ENCODE measurements around the gene NYNRIN. TPM values are rescaled to one million over a fixed set of nuclear protein-coding genes. Genes with fewer than 3 reads are reported as not detected.

NYNRIN gene
- total RNA-seq, 1 experiment from 2014 or later = 0.27 TPM

- POLR2A ChIA-PET = no interaction called here
- H3K27me3 ChIP-seq (ENCODE audit: insufficient read depth, low read length) = no peaks in the 10 kb centered on the region
- no peaks in the 10 kb centered on the region for H3K79me2 ChIP-seq (ENCODE audit: insufficient read depth, low read length)
- no peaks in the 10 kb centered on the region for H3K36me3 ChIP-seq (ENCODE audit: control insufficient read depth in 1 of 2, insufficient read depth in 2 of 2, low read length in 2 of 2)
- intact Hi-C loops (cut with micrococcal nuclease) = no loop called here
- H3K4me3 ChIP-seq (replicated peaks in 1 of 2; ENCODE audit: low read depth in 1 of 2, low read length in 2 of 2) = no peak overlapping the region
- H3K4me1 ChIP-seq (ENCODE audit: control insufficient read depth in 1 of 2, insufficient read depth in 2 of 2, low read length in 2 of 2) = peaks cover 0 to 6% of the 10 kb centered on the region in 2 experiments; a peak in 1 of 4 replicates
- H3K9ac ChIP-seq (ENCODE audit: low read length) = no peak overlapping the region
- H4K20me1 ChIP-seq (ENCODE audit: insufficient read depth) = no peaks in the 10 kb centered on the region
- RAD21 ChIA-PET (ENCODE audit: low non-redundant PET in 1 of 2, low total read pairs in 2 of 2, uncharacterized antibody in 2 of 2, unreplicated experiment in 2 of 2) = no interaction called here
- DNase-seq (ENCODE audit: low read depth, low spot score) (no peak), ATAC-seq (no peak)
- H3K9me2 ChIP-seq (ENCODE audit: insufficient read depth) = no peaks in the 10 kb centered on the region
- no TSS peak for BruUV-seq (replicated peaks)
- CTCF ChIA-PET = no interaction called here
- no peak overlapping the region for H3K27ac ChIP-seq (ENCODE audit: low read depth, low read length)
- no peak overlapping the region for H3K4me2 ChIP-seq (ENCODE audit: low read length)
- no peaks in the 10 kb centered on the region for H3K9me3 ChIP-seq (ENCODE audit: control insufficient read depth in 1 of 2, insufficient read depth in 1 of 2, low read depth in 1 of 2, low read length in 2 of 2)
- no peak for TF ChIP-seq ELF1 (IDR thresholded peaks at IDR 0.05; ENCODE audit: borderline replicate concordance, low read depth)
- TF ChIP-seq ATF3 (IDR thresholded peaks at IDR 0.05) = no peak
- TF ChIP-seq EZH2phosphoT487 (IDR thresholded peaks at IDR 0.05; ENCODE audit: borderline replicate concordance) = no peak
- no peak for TF ChIP-seq CBX3 (IDR thresholded peaks at IDR 0.05; ENCODE audit: low read depth)
- TF ChIP-seq EZH2 (IDR thresholded peaks at IDR 0.05) = no peak
- TF ChIP-seq POLR2AphosphoS5 (IDR thresholded peaks at IDR 0.05; ENCODE audit: low read depth, low read length) = no peak
- TF ChIP-seq, protein P1, sequence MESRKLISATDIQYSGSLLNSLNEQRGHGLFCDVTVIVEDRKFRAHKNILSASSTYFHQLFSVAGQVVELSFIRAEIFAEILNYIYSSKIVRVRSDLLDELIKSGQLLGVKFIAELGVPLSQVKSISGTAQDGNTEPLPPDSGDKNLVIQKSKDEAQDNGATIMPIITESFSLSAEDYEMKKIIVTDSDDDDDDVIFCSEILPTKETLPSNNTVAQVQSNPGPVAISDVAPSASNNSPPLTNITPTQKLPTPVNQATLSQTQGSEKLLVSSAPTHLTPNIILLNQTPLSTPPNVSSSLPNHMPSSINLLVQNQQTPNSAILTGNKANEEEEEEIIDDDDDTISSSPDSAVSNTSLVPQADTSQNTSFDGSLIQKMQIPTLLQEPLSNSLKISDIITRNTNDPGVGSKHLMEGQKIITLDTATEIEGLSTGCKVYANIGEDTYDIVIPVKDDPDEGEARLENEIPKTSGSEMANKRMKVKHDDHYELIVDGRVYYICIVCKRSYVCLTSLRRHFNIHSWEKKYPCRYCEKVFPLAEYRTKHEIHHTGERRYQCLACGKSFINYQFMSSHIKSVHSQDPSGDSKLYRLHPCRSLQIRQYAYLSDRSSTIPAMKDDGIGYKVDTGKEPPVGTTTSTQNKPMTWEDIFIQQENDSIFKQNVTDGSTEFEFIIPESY (IDR thresholded peaks at IDR 0.05; ENCODE audit: extremely low read depth, insufficient replicate concordance, low read length) = no peak
- TF ChIP-seq SIN3A (IDR thresholded peaks at IDR 0.05; ENCODE audit: low read depth) = no peak
- TF ChIP-seq MAX (IDR thresholded peaks at IDR 0.05) = no peak
- no peak for TF ChIP-seq CEBPB (IDR thresholded peaks at IDR 0.05; ENCODE audit: low read depth)
- TF ChIP-seq JUND (IDR thresholded peaks at IDR 0.05) = no peak
- no peak for TF ChIP-seq ZFX (IDR thresholded peaks at IDR 0.05)
- TF ChIP-seq, protein P2, sequence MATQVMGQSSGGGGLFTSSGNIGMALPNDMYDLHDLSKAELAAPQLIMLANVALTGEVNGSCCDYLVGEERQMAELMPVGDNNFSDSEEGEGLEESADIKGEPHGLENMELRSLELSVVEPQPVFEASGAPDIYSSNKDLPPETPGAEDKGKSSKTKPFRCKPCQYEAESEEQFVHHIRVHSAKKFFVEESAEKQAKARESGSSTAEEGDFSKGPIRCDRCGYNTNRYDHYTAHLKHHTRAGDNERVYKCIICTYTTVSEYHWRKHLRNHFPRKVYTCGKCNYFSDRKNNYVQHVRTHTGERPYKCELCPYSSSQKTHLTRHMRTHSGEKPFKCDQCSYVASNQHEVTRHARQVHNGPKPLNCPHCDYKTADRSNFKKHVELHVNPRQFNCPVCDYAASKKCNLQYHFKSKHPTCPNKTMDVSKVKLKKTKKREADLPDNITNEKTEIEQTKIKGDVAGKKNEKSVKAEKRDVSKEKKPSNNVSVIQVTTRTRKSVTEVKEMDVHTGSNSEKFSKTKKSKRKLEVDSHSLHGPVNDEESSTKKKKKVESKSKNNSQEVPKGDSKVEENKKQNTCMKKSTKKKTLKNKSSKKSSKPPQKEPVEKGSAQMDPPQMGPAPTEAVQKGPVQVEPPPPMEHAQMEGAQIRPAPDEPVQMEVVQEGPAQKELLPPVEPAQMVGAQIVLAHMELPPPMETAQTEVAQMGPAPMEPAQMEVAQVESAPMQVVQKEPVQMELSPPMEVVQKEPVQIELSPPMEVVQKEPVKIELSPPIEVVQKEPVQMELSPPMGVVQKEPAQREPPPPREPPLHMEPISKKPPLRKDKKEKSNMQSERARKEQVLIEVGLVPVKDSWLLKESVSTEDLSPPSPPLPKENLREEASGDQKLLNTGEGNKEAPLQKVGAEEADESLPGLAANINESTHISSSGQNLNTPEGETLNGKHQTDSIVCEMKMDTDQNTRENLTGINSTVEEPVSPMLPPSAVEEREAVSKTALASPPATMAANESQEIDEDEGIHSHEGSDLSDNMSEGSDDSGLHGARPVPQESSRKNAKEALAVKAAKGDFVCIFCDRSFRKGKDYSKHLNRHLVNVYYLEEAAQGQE (IDR thresholded peaks at IDR 0.05; ENCODE audit: low read depth) = no peak
- TF ChIP-seq RAD21 (IDR thresholded peaks at IDR 0.05; ENCODE audit: low read depth) = no peak
- TF ChIP-seq SRF (IDR thresholded peaks at IDR 0.05; ENCODE audit: low read depth) = no peak
- no peak for TF ChIP-seq POLR2A (IDR thresholded peaks at IDR 0.05; ENCODE audit: borderline replicate concordance, extremely low read depth, insufficient read depth, insufficient read length)
- TF ChIP-seq FOSL1 (IDR thresholded peaks at IDR 0.05; ENCODE audit: low read depth) = no peak
- H2AFZ ChIP-seq (ENCODE audit: low read depth, low read length, poor library complexity, severe bottlenecking) = no peak overlapping the region
Observed at GRCh38 chr14:24377126-24377525, 21.7 kb upstream of the NYNRIN start.

Data from HCT116 (cell line).